ENCODE measurements around the gene HINFP.

DNA sequence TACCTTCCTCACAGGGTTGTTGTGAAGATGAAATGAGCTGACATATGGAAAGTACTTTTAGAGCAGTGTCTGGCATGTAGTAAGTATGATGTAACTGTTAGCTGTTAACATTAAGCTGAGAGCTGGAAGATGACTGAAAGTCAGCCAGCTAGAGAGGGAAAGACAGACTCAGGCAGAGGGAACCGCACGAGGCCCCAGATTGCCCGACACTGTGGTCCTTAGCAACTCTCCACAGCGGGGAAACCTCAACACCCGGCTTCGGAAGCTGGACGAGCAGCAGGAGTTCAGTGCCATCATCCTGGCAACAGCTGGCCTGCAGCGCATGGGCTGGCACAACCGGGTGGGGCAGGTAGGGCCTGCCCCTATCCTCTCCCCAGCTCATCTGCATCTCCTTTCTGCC lies 30.2 kb upstream of the HINFP start:
- TF ChIP-seq YY1 (IDR thresholded peaks at IDR 0.05; ENCODE audit: low read depth) (no peak), EP300 (IDR thresholded peaks at IDR 0.05; ENCODE audit: borderline replicate concordance) (no peak), RAD21 (IDR thresholded peaks at IDR 0.05; ENCODE audit: low read depth) (no peak), TCF12 (IDR thresholded peaks at IDR 0.05; ENCODE audit: low read depth) (no peak), CREB1 (IDR thresholded peaks at IDR 0.05; ENCODE audit: low read depth) (no peak)
- TF ChIP-seq, protein P1, sequence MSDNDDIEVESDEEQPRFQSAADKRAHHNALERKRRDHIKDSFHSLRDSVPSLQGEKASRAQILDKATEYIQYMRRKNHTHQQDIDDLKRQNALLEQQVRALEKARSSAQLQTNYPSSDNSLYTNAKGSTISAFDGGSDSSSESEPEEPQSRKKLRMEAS (IDR thresholded peaks at IDR 0.05): no peak
- TF ChIP-seq, protein P2, sequence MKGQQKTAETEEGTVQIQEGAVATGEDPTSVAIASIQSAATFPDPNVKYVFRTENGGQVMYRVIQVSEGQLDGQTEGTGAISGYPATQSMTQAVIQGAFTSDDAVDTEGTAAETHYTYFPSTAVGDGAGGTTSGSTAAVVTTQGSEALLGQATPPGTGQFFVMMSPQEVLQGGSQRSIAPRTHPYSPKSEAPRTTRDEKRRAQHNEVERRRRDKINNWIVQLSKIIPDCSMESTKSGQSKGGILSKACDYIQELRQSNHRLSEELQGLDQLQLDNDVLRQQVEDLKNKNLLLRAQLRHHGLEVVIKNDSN (IDR thresholded peaks at IDR 0.05): no peak
